H9 (cell line): Measurements from ENCODE around the gene STARD9. TPM values are rescaled to one million over a fixed set of nuclear protein-coding genes. Genes with fewer than 3 reads are reported as not detected.

Experiments used
- DNase-seq: peaks from one replicate; pipeline ENCODE4 v3.0.0-alpha.2; 2017
- H2AFZ ChIP-seq: one replicate; pipeline ENCODE4 v1.6.1; 2013; ENCODE audit warnings: mild to moderate bottlenecking, low read length, control low read depth, moderate library complexity
- H2AK5ac ChIP-seq: 2 replicates; pipeline ENCODE4 v1.6.1; 2013; ENCODE audit warnings: low read length, control low read depth, mixed read lengths; ENCODE audit not compliant: insufficient read length
- H2BK120ac ChIP-seq: one replicate; pipeline ENCODE4 v1.6.1; 2013; ENCODE audit warnings: low read depth, mild to moderate bottlenecking, low read length, control low read depth, inconsistent platforms; ENCODE audit not compliant: poor library complexity, severe bottlenecking
- H2BK12ac ChIP-seq: 2 replicates; pipeline ENCODE4 v1.6.1; 2013; ENCODE audit warnings: low read length, control low read depth, mixed read lengths, low read depth; ENCODE audit not compliant: insufficient read length
- H2BK15ac ChIP-seq: 2 replicates; pipeline ENCODE4 v1.6.1; 2013; ENCODE audit warnings: low read depth, low read length, control low read depth
- H2BK20ac ChIP-seq: one replicate; pipeline ENCODE4 v1.6.1; 2013; ENCODE audit warnings: low read depth, mild to moderate bottlenecking, low read length, control low read depth, inconsistent platforms; ENCODE audit not compliant: poor library complexity, severe bottlenecking
- H2BK5ac ChIP-seq: 2 replicates; pipeline ENCODE4 v1.6.1; 2013; ENCODE audit warnings: low read length, control low read depth, mixed read lengths; ENCODE audit not compliant: insufficient read length
- H3K14ac ChIP-seq: 2 replicates; pipeline ENCODE4 v1.6.1; 2013; ENCODE audit warnings: low read length, control low read depth; ENCODE audit not compliant: insufficient read depth
- H3K18ac ChIP-seq: 2 replicates; pipeline ENCODE4 v1.6.1; 2013; ENCODE audit warnings: low read depth, mild to moderate bottlenecking, mixed read lengths, low read length, control low read depth; ENCODE audit not compliant: insufficient read length
- H3K23ac ChIP-seq: 2 replicates; pipeline ENCODE4 v1.6.1; 2013; ENCODE audit warnings: low read length, control low read depth, mixed read lengths, low read depth; ENCODE audit not compliant: insufficient read length
- H3K23me2 ChIP-seq: 2 replicates; pipeline ENCODE4 v1.6.1; 2013; ENCODE audit warnings: low read depth, mild to moderate bottlenecking, mixed read lengths, low read length, control low read depth; ENCODE audit not compliant: insufficient read length, poor library complexity, severe bottlenecking
- H3K27ac ChIP-seq: 2 replicates; pipeline ENCODE4 v1.5.1; 2013; ENCODE audit warnings: low read length, control low read depth, mixed read lengths, low read depth; ENCODE audit not compliant: insufficient read length
- H3K27me3 ChIP-seq: 2 replicates; pipeline ENCODE4 v1.6.1; 2013; ENCODE audit warnings: low read length, control low read depth, inconsistent platforms; ENCODE audit not compliant: insufficient read depth
- H3K4ac ChIP-seq: 2 replicates; pipeline ENCODE4 v1.6.1; 2013; ENCODE audit warnings: low read depth, mild to moderate bottlenecking, control low read depth, inconsistent platforms, low read length, moderate library complexity
- H3K4me1 ChIP-seq: 2 replicates; pipeline ENCODE4 v1.6.1; 2013; ENCODE audit warnings: low read length, control low read depth, inconsistent platforms; ENCODE audit not compliant: insufficient read depth
- H3K4me2 ChIP-seq: 2 replicates; pipeline ENCODE4 v1.6.1; 2013; ENCODE audit warnings: low read length, control low read depth, mixed read lengths; ENCODE audit not compliant: insufficient read length, insufficient read depth
- H3K56ac ChIP-seq: 2 replicates; pipeline ENCODE4 v1.6.1; 2013; ENCODE audit warnings: low read depth, mild to moderate bottlenecking, mixed read lengths, low read length, control low read depth; ENCODE audit not compliant: insufficient read length
- H3K79me1 ChIP-seq: 2 replicates; pipeline ENCODE4 v1.6.1; 2013; ENCODE audit warnings: low read depth, mild to moderate bottlenecking, moderate library complexity, low read length, control low read depth, inconsistent platforms; ENCODE audit not compliant: insufficient read depth, poor library complexity, severe bottlenecking
- H3K79me2 ChIP-seq: 2 replicates; pipeline ENCODE4 v1.6.1; 2013; ENCODE audit warnings: low read length, control low read depth, inconsistent platforms; ENCODE audit not compliant: insufficient read depth
- H3K9ac ChIP-seq: 2 replicates; pipeline ENCODE4 v1.6.1; 2013; ENCODE audit warnings: low read length, control low read depth, mixed read lengths; ENCODE audit not compliant: insufficient read length; ENCODE audit errors: extremely low read depth
- H3K9me3 ChIP-seq: one replicate; pipeline ENCODE4 v1.6.1; 2013; ENCODE audit warnings: low read depth, low read length, inconsistent platforms; ENCODE audit not compliant: control insufficient read depth
- H3T11ph ChIP-seq: one replicate; pipeline ENCODE4 v1.6.1; 2013; ENCODE audit warnings: mild to moderate bottlenecking, low read length, control low read depth, inconsistent platforms
- H4K20me1 ChIP-seq: one replicate; pipeline ENCODE4 v1.6.1; 2013; ENCODE audit not compliant: control insufficient read depth, insufficient read length, insufficient read depth
- H4K5ac ChIP-seq: 2 replicates; pipeline ENCODE4 v1.6.1; 2013; ENCODE audit warnings: low read depth, mild to moderate bottlenecking, mixed read lengths, low read length, control low read depth; ENCODE audit not compliant: insufficient read length
- H4K8ac ChIP-seq: replicated peaks from 2 replicates; pipeline ENCODE4 v1.6.1; 2013; ENCODE audit warnings: low read length, control low read depth, mixed read lengths, low read depth; ENCODE audit not compliant: insufficient read length
- H4K91ac ChIP-seq: 2 replicates; pipeline ENCODE4 v1.6.1; 2013; ENCODE audit warnings: low read depth, mild to moderate bottlenecking, moderate library complexity, mixed read lengths, low read length, control low read depth; ENCODE audit not compliant: insufficient read length
- H3K27ac Mint-ChIP-seq, 3 experiments: 2 replicates in 2 of 3; 3 replicates in 1 of 3; pipeline ENCODE4 v1.8.0; 2020 to 2021; ENCODE audit warnings: mixed read lengths in 3 of 3, mild to moderate bottlenecking in 1 of 3, moderate library complexity in 1 of 3
- H3K27me3 Mint-ChIP-seq: 2 replicates; pipeline ENCODE4 v1.8.0; 2021; ENCODE audit warnings: low read depth, mild to moderate bottlenecking, moderate library complexity, mixed read lengths
- H3K36me3 Mint-ChIP-seq, 3 experiments: 2 replicates in 2 of 3; 3 replicates in 1 of 3; pipeline ENCODE4 v1.8.0; 2020 to 2021; ENCODE audit warnings: low read depth in 3 of 3, mixed read lengths in 3 of 3; ENCODE audit not compliant: insufficient read depth in 1 of 3
- H3K4me1 Mint-ChIP-seq, 2 experiments: 2 replicates each; pipeline ENCODE4 v1.8.0; 2020; ENCODE audit warnings: mixed read lengths in 2 of 2
- H3K4me3 Mint-ChIP-seq, 2 experiments: 2 replicates in 1 of 2; 3 replicates in 1 of 2; pipeline ENCODE4 v1.8.0; 2020 to 2021; ENCODE audit warnings: mild to moderate bottlenecking in 2 of 2, mixed read lengths in 2 of 2, moderate library complexity in 1 of 2
- H3K9me3 Mint-ChIP-seq, 2 experiments: 2 replicates in 1 of 2; 3 replicates in 1 of 2; pipeline ENCODE4 v1.8.0; 2020; ENCODE audit warnings: mild to moderate bottlenecking in 2 of 2, mixed read lengths in 2 of 2, moderate library complexity in 1 of 2
- WGBS: extraction: QIAGEN DNeasy Blood & Tissue Kit; methylation state at CpG from one replicate; pipeline ENCODE4 v1.1.7; 2013; ENCODE audit warnings: missing lambda C conversion rate, low lambda C conversion rate, mixed read lengths; ENCODE audit not compliant: insufficient read length; ENCODE audit errors: extremely low coverage; 5-methylcytosine and 5-hydroxymethylcytosine counted together
- total RNA-seq: library from RNA; stranded (reverse); gene quantifications from 2 replicates; pipeline ENCODE4 v1.2.1, GENCODE V29; 2021
- TF ChIP-seq, protein P1 (sequence below): fragments of 200-600 bp; sonication (generic); conservative IDR thresholded peaks from 3 replicates; pipeline ENCODE4 v1.8.0; 2021; ENCODE audit warnings: antibody characterized with exemption, mild to moderate bottlenecking

STARD9 gene
- total RNA-seq, 1 experiment from 2014 or later: 6.9 TPM

DNA sequence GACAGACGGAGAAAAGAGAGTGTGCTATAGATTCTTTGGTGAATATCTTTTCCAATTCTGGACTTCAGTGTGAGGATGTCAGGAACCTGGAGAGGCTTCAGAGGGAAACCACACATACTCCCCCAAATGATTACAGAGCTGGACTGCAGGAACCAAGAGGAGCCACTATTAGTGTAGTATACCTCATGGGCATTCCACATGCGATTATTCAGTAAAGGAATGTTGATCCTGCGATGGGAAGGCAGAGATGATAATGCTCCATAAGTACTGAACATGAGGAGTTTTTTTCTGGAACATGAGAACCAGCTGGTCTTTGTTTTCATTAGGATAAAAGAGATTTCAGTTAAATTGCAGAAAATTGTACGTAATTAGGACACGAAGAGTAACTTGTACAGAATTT lies 18.7 kb downstream of the STARD9 start:
- H3K27me3 Mint-ChIP-seq: no peaks in the 10 kb centered on the region

More for the DNA sequence above, 18.7 kb downstream of the STARD9 start:
- H2BK12ac ChIP-seq: no peak overlapping the region
- no peak overlapping the region for H3K27ac ChIP-seq
- H3K9me3 Mint-ChIP-seq: no peaks in the 10 kb centered on the region
- no peak overlapping the region for H3K4me3 Mint-ChIP-seq
- no peaks in the 10 kb centered on the region for H3K9me3 ChIP-seq
- H3K36me3 Mint-ChIP-seq: peaks cover 0 to 2% (median 0%) of the 10 kb centered on the region in 3 experiments; a peak in 4 of 7 replicates
- no CpG with 5 or more reads among the region's 5 CpGs for WGBS
- H3K23ac ChIP-seq: no peak overlapping the region
- TF ChIP-seq, protein P1, sequence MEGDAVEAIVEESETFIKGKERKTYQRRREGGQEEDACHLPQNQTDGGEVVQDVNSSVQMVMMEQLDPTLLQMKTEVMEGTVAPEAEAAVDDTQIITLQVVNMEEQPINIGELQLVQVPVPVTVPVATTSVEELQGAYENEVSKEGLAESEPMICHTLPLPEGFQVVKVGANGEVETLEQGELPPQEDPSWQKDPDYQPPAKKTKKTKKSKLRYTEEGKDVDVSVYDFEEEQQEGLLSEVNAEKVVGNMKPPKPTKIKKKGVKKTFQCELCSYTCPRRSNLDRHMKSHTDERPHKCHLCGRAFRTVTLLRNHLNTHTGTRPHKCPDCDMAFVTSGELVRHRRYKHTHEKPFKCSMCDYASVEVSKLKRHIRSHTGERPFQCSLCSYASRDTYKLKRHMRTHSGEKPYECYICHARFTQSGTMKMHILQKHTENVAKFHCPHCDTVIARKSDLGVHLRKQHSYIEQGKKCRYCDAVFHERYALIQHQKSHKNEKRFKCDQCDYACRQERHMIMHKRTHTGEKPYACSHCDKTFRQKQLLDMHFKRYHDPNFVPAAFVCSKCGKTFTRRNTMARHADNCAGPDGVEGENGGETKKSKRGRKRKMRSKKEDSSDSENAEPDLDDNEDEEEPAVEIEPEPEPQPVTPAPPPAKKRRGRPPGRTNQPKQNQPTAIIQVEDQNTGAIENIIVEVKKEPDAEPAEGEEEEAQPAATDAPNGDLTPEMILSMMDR: no peak
- H3K4me1 Mint-ChIP-seq: peaks cover 10 to 15% of the 10 kb centered on the region in 2 experiments
- H3K4me1 ChIP-seq: no peaks in the 10 kb centered on the region
- H3K79me1 ChIP-seq: no peaks in the 10 kb centered on the region
- no peak overlapping the region for H2AK5ac ChIP-seq
- H3K56ac ChIP-seq: no peak overlapping the region
- H4K20me1 ChIP-seq: no peaks in the 10 kb centered on the region
- no peak overlapping the region for H3K9ac ChIP-seq
- no peak overlapping the region for H3K27ac Mint-ChIP-seq
- no peak overlapping the region for H4K5ac ChIP-seq
- H2BK120ac ChIP-seq: no peak overlapping the region
- no peak overlapping the region for H4K8ac ChIP-seq
- H2AFZ ChIP-seq: no peak overlapping the region
- no peak for DNase-seq
- H3K79me2 ChIP-seq: no peaks in the 10 kb centered on the region
- H3K18ac ChIP-seq: no peak overlapping the region
- H2BK20ac ChIP-seq: no peak overlapping the region
- no peak overlapping the region for H3K4me2 ChIP-seq
- no peaks in the 10 kb centered on the region for H3K27me3 ChIP-seq
- no peak overlapping the region for H2BK5ac ChIP-seq
- H3K4ac ChIP-seq: no peak overlapping the region
- H3K14ac ChIP-seq: no peak overlapping the region
- no peak overlapping the region for H4K91ac ChIP-seq
- no peak overlapping the region for H3T11ph ChIP-seq
- H3K23me2 ChIP-seq: no peaks in the 10 kb centered on the region
- H2BK15ac ChIP-seq: no peak overlapping the region
